Ovary (tissue), 9 donors: ENCODE results near the gene TFDP1. TPM values are rescaled to one million over a fixed set of nuclear protein-coding genes. Genes with fewer than 3 reads are reported as not detected.

ENCODE experiments used
- DNase-seq, 5 donors: peaks; one replicate each; pipeline ENCODE4 v3.0.0-alpha.2; 2019 to 2020
- H3K27ac ChIP-seq, 2 donors: fragments of 200-600 bp; one replicate each; pipeline versions ENCODE4 v1.5.1 to v1.8.0; 2019 to 2022
- H3K27me3 ChIP-seq: fragments of 200-600 bp; one replicate; pipeline ENCODE4 v1.8.0; 2022
- H3K36me3 ChIP-seq: fragments of 200-600 bp; sonication (generic); one replicate; pipeline ENCODE4 v1.5.1; 2019
- H3K4me1 ChIP-seq: one replicate; pipeline ENCODE4 v1.8.1; 2013; ENCODE audit warnings: mild to moderate bottlenecking, moderate library complexity; ENCODE audit not compliant: insufficient read depth
- H3K4me3 ChIP-seq: fragments of 200-600 bp; sonication (generic); one replicate; pipeline ENCODE4 v1.5.1; 2017
- H3K9me3 ChIP-seq, 2 donors: fragments of 200-600 bp in 1 of 2; sonication (generic) in 1 of 2; one replicate each; pipeline versions ENCODE4 v1.5.1 to v1.8.1; 2013 to 2019; ENCODE audit warnings: mild to moderate bottlenecking in 1 of 2, moderate library complexity in 1 of 2
- EP300 ChIP-seq: sonication (generic); formaldehyde crosslinking; IDR thresholded peaks from one replicate; pipeline ENCODE4 v1.6.1; 2017; ENCODE audit warnings: antibody characterized with exemption
- POLR2A ChIP-seq: fragments of 450-650 bp; IDR thresholded peaks from one replicate; pipeline ENCODE4 v1.6.1; 2017; ENCODE audit warnings: antibody characterized with exemption, mild to moderate bottlenecking, moderate library complexity
- WGBS, 3 donors: extraction: QIAGEN DNeasy Blood & Tissue Kit in 1 of 3; methylation state at CpG; one replicate each; pipeline versions ENCODE4 v1.1.5 to v1.1.7; 2013 to 2017; 5-methylcytosine and 5-hydroxymethylcytosine counted together
- intact Hi-C, 4 donors: fragments of 100-400 bp; cut with DNase I; formaldehyde crosslinking; loops; one replicate each; pipeline versions ENCODE4 v1.11.0 to v1.15.1; 2022 to 2023
- polyA plus RNA-seq, 2 donors: library from polyadenylated mRNA; stranded (reverse); fragments of 200-250 nt in 1 of 2; fragments of 350-450 nt in 1 of 2; fragmentation: Illumina TruSeq in 1 of 2; extraction: RNeasy Lipid Tissue Mini Kit (QIAGEN cat#74804) in 1 of 2; gene quantifications; one replicate each; pipeline ENCODE4 v1.2.3, GENCODE V29; 2013 to 2014
- total RNA-seq, 7 donors: library from RNA; depleted of rRNA in 2 of 7; stranded (reverse); fragments of >200 nt in 2 of 7; fragmentation: NEBNext Ultra II Directional in 3 of 7; extraction: Animal tissue kit (Norgen Biotek cat#: 25700) in 3 of 7; gene quantifications; one replicate each; pipeline versions ENCODE4 v1.1.0 to v1.2.4, GENCODE V29; 2016 to 2023
- TF ChIP-seq, protein P1 (sequence below), 3 donors: fragments of 450-650 bp in 2 of 3; fragments of 200-600 bp in 1 of 3; IDR thresholded peaks; one replicate each; pipeline versions ENCODE4 v1.5.1 to v1.8.0; 2016 to 2022; ENCODE audit warnings: antibody characterized with exemption in 3 of 3, mild to moderate bottlenecking in 1 of 3
- donor health status: DM: no; HTN: no; CAD: no; lungs with moderate emphysema.
- donor health status: DM: no; HTN: no; CAD: no.
- donor health status: Bipolar disorder and iron deficiency.
- donor health status: DM: yes; HTN: yes; CAD: no.
- donor health status: DM: no; HTN: no; CAD: no.
- donor health status: DM: yes; HTN: yes; CAD: no.

TFDP1 gene
- total and polyA plus RNA-seq, 9 donors = 8.8 to 45.6 (median 33.8) TPM

GRCh38 chr13:113634279-113635047 lies 49.9 kb downstream of the TFDP1 start:
- no peak for DNase-seq
- 94% methylated on average over 16 of the region's 16 CpGs for WGBS, 3 donors
- H3K36me3 ChIP-seq = no peaks in the 10 kb centered on the region
- H3K4me1 ChIP-seq = no peaks in the 10 kb centered on the region
- no peak overlapping the region for H3K27ac ChIP-seq
- no peak overlapping the region for H3K4me3 ChIP-seq
- no peaks in the 10 kb centered on the region for H3K9me3 ChIP-seq
- H3K27me3 ChIP-seq = no peaks in the 10 kb centered on the region
- TF ChIP-seq EP300 (no peak), POLR2A (no peak)
- TF ChIP-seq, protein P1, sequence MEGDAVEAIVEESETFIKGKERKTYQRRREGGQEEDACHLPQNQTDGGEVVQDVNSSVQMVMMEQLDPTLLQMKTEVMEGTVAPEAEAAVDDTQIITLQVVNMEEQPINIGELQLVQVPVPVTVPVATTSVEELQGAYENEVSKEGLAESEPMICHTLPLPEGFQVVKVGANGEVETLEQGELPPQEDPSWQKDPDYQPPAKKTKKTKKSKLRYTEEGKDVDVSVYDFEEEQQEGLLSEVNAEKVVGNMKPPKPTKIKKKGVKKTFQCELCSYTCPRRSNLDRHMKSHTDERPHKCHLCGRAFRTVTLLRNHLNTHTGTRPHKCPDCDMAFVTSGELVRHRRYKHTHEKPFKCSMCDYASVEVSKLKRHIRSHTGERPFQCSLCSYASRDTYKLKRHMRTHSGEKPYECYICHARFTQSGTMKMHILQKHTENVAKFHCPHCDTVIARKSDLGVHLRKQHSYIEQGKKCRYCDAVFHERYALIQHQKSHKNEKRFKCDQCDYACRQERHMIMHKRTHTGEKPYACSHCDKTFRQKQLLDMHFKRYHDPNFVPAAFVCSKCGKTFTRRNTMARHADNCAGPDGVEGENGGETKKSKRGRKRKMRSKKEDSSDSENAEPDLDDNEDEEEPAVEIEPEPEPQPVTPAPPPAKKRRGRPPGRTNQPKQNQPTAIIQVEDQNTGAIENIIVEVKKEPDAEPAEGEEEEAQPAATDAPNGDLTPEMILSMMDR (IDR thresholded peaks at IDR 0.05) = no peak
- intact Hi-C loops = no loop called here

DNA sequence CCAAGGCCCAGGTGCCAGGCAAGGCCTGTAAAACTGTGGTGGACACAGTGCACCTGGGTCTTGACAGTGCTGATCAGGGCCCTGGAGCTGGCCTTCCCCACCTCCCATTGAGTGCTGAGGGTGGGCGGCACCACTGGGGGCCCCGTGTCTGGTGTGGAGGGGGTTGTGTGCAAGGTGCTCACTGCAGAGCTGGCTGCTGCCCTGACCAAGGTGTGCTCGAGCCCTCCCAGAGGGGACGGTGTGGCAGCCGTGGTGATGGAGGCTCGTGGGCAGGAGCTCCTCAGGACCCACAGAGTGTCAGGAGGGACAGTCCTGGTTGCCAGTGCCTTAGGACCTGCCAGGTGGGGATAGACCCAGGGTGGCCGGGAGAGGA lies 50.5 kb downstream of the TFDP1 start:
- H3K36me3 ChIP-seq = no peaks in the 10 kb centered on the region
- 95 to 98% (median 97%) methylated on average over 5 to 7 of the region's 7 CpGs for WGBS, 3 donors
- no peaks in the 10 kb centered on the region for H3K9me3 ChIP-seq
- H3K4me3 ChIP-seq = no peak overlapping the region
- H3K4me1 ChIP-seq = no peaks in the 10 kb centered on the region
- H3K27me3 ChIP-seq = no peaks in the 10 kb centered on the region
- intact Hi-C loops = no loop called here
- H3K27ac ChIP-seq = no peak overlapping the region
- DNase-seq = peak in 1 of 5 donors; percentile 14
- TF ChIP-seq, protein P1 (IDR thresholded peaks at IDR 0.05) = no peak
- TF ChIP-seq POLR2A (no peak), EP300 (no peak)

DNA sequence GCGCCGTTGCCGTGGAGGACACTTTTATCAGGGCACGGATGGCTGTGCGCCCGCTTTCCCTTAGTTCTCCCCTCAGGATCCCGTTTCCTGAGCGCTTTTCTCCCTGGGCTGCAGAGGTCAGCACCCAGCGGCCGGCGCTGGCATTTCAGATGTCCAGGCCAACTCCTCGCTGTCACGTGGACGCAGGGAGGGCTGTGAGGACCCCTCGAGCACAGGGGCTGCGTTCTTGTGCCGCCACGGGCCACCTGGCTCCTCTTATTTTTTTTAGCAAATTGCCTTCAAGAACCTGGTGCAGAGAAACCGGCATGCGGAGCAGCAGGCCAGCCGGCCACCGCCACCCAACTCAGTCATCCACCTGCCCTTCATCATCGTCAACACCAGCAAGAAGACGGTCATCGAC lies 51.2 kb downstream of the TFDP1 start:
- H3K36me3 ChIP-seq = no peaks in the 10 kb centered on the region
- no peaks in the 10 kb centered on the region for H3K27me3 ChIP-seq
- H3K9me3 ChIP-seq = no peaks in the 10 kb centered on the region
- no peaks in the 10 kb centered on the region for H3K4me1 ChIP-seq
- H3K27ac ChIP-seq = no peak overlapping the region
- WGBS, 3 donors = 94 to 95% (median 95%) methylated on average over 25 of the region's 25 CpGs
- peak in 1 of 5 donors; percentile 21 for DNase-seq
- intact Hi-C loops = no loop called here
- no peak overlapping the region for H3K4me3 ChIP-seq
- TF ChIP-seq, protein P1 (IDR thresholded peaks at IDR 0.05) = no peak
- TF ChIP-seq POLR2A = no peak
- TF ChIP-seq EP300 = no peak

DNA sequence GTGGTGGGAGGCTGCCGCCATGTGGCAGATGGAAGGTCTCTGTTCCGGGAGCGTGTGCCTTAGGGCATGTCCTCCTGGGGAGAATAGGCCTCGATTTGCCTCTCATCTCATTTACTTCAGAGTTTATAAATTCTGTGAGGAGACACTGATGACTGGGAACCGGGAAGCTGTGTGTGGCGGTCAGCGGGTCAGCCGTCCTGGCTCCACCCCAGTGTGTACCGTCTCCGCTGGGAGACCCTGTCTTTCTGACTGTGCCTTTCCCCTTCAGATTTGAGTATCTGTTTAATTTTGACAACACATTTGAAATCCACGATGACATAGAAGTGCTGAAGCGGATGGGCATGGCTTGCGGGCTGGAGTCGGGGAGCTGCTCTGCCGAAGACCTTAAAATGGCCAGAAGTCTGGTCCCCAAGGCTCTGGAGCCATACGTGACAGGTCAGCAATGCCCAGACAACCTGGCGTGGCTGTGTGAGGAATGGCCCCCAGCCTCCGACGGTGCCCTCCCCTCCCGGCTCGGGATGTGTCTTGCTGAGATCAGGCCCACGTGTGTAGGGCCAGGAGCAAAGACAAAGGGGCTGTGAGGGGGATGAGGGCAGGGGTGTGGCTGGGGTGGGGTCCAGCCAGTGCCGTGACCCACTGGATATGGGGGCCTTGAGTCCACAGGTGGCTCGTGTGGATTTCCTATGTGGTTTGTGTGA lies 51.9 kb downstream of the TFDP1 start:
- H3K4me3 ChIP-seq = no peak overlapping the region
- H3K27me3 ChIP-seq = no peaks in the 10 kb centered on the region
- peak in 2 of 5 donors; percentile 6 to 22 for DNase-seq
- H3K36me3 ChIP-seq = no peaks in the 10 kb centered on the region
- TF ChIP-seq, protein P1 (IDR thresholded peaks at IDR 0.05) = no peak
- TF ChIP-seq POLR2A (no peak), EP300 (no peak)
- 93 to 94% (median 93%) methylated on average over 24 of the region's 24 CpGs for WGBS, 3 donors
- H3K9me3 ChIP-seq = no peaks in the 10 kb centered on the region
- no peaks in the 10 kb centered on the region for H3K4me1 ChIP-seq
- H3K27ac ChIP-seq = no peak overlapping the region
- intact Hi-C loops = no loop called here
